DMS 273 (cell line): ENCODE results near the gene GPC6.
A peak's percentile ranks its signal among the peaks of the same experiment; 100 is the strongest.
"Not testable (repeated sequence)": the region's sequence is repeated elsewhere in the genome, so short reads cannot be mapped to it uniquely, and the experiment has no call there.

Experiments
- DNase-seq: peaks from one replicate; lab custom pipeline; 2025; ENCODE audit not compliant: unreplicated experiment; lab: John Stamatoyannopoulos, UW

The GPC6 gene

DNA sequence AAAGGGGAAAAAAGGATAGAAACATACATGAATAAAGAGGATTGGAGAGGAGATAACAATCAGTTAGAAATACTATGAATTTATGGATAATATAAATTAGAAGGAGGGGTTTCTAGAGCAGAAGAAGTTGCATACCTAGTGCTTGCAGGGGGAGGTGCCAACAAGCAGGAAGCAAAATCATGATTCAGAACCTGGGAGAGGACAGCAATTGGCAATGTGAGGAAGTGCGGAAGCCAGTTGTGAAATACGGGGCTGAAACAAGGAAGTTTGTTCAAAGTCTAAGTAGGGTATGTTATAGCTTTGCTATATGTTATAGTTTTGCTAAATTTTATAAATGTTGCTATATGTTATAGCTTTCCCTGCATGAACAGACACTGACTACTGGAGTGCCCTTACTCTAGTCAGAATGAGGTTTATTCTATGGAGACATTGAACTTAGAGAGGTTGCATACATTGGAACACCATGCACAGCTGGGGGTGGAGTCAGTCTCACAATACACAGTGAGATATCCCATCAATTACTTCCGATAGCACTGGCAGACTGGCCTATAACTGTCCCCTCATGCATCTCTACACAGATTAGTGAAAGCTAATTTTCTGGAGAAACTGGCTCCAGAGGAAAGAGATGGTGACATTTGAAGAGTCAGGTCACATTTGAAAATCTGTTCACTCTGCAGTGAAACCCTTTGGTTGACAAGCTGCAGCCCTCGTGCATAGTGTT is 92.1 kb downstream of the GPC6 start:
- no peak for DNase-seq

DNA sequence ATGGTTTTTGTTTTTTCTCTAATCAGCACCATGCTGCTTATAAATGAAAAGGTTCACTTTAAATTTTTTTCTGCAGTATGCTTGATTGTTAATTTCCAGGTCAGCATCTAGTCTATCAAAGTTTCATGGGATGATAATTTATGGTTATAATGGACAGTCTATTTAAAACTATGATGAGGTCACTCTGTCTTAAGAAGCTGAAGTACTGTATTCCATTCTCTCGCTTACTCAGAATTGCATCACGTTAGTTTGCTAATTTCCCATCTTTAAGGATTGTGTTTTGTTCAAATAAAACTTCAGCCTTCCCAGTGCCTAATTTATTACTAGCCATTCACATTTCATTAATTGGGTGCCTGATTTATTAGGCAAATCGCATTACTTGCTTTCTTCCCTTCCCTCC is 94.3 kb downstream of the GPC6 start:
- no peak for DNase-seq

DNA sequence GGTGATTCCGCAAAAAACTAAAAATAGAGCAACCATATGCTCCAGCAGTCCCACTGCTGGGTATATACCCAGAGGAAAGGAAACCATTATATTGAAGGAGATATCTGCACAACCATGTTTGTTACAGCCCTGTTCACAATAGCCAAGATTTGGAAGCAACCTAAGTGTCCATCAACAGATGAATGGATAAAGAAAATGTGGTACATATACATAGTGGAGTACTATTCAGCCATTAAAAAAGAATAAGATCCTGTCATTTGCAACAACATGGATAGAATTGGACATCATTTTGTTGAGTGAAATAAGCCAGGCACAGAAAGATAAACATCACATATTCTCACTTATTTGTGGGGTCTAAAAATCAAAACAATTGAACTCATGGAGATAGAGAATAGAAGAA is 97.3 kb downstream of the GPC6 start:
- not testable (repeated sequence) for DNase-seq

DNA sequence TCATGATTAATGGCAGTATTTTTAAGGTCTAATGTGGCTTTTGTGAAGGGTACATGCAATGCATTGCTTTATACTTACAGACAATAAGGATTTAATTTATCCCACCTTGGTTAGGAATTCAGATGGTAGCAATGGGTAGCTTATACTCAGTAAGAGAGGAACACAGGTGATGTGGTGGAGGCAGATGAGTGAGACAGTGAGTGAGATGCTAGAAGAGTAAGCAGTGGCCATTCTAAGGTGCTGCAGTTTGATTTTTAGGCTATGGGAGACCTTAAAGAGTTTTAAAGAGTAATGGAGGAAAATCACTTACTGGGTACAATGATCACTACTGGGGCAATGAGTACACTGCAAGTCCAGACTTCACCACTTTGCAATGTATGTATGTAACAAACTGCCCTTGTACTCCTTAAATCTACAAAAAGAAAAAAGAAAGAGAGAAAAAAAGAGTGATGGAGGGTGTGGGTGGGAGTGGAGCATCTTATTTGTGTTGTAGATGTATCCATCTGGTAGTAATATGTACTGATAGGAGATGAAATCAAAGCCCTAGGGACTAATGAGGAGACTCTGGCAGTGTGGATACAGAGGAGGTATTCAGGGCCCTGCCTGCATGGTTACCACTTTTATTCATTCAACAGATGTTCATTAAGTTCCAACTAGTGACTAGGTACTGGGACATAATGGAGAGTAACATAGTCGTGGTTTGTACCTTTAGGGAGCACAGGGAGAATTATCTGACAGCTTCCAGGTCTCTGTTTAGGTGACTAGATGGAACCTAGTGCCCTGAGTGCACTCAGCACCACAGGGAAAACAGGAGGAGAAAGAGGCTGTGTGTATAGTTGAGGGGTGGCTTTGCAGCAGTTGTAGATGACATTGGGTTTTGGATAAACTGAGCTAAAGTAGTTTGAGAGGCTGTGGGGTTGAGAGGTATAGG is 99.0 kb downstream of the GPC6 start:
- peak; percentile 31 for DNase-seq

DNA sequence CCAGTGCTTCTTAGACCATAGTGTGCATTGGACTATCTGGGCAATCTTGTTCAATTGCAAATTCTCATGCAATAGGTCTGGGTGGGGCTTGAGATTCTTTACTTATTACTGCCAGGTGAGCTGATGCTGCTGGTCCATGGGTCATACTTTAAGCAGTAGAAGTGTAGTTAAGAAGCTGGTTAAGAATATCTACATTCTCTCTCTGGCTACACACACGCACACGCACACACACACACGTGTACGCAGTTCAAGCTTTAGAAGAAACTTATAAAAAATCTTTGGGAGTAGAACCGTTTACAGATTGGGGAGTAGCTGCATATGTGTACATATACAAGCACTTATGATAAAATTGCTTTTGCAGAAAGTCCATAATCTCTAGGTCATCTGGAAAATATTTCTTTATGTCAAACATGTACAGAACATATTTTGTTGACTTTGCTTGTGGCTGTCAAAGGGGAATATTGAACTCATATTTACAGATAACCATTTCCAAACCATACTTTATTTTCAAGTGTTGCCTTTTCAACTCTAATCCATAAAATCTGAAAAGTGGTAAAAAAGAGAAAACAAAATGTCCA is 99.7 kb downstream of the GPC6 start:
- no peak for DNase-seq

DNA sequence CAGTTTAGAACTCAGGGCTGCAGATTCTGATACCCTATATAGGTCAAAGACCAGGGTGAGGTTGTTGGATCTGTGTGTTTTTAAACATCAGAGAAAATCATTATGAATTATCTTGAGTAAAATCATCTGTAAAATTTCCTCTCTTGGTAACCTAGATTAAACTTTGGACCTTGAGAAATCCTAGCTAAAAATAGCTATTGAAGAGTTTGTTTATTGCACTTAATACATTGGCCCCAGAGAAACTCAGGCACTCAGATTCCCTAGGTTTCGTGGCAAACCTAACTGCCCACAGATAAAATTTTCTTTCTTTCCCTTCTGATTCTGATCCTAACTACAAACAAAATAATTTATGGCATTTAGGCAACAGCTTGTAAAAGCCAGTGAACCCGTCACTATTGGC is 102.3 kb downstream of the GPC6 start:
- no peak for DNase-seq

DNA sequence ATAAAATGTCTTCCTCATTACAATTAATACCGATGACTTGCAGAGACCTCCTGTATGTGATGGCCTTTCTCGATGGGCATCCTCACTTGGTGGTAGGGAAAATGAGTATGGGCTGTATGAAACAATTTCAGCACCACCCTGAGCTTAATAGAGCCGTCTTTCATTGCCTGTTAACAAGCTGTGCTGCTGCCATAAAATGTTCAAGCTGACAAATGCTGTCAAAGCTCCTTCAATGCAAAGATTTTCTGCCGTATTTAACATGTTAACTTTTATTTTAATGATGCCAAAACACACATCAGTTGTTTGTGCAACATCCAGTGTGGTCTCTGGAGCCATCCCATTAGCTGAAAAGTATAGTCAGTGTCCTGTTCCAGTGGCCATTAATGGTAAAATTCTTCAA is 110.1 kb downstream of the GPC6 start:
- no peak for DNase-seq

DNA sequence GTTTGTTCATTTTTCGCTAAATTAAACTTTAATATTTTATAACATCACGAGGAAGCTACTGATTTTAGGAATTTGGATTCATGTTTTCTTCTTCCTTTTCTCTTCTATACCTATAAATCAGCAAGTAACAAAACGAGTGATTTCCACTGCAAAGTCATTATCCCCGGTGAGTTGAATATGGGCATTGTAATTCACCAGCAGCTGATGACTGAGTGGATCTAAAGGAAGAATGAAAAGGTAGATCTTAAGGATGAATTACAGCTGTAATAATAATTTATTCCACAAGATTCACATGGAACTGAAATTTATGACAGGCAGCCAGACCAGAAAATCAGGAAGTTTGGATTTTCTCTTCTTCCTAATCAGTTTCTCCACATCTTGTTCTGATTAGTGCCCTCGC is 111.4 kb downstream of the GPC6 start:
- DNase-seq, result no peak

DNA sequence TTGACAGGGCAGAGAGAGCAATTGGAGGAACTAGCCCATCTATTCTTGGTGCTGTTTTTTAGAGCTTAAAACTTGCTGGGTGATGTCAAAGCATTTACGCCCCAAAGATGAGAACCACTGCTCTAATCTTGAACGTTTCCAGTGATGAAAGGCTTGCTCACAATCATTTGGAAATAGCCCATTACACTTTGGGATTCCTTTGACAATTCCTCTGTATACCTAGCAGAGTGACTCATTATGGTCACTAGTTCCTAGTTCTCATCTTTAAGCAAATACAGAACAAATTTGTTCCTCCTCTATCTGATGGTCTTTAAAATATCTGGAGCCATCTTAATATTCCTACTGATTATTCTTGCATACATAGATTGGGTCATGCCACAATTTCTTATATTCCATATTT is 112.3 kb downstream of the GPC6 start:
- DNase-seq, result no peak

DNA sequence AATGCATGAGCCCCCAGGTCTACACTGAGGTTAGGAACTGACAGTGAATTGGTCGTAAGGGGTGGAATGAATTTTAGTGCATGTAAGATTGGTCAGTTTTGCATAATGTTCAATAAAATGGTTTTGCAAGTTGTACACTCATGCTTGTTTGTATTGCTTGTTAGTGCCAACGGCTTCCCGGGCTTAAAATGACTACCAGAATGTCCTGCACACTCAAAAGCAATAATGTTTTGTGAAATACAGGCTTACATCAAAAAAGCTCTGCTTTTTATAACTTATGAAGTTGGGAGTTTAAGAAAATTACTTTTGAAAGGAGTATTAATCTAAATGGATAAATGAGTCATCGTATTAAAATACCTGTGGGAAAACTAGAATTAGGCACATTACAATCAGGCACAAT is 112.9 kb downstream of the GPC6 start:
- DNase-seq, result no peak

DNA sequence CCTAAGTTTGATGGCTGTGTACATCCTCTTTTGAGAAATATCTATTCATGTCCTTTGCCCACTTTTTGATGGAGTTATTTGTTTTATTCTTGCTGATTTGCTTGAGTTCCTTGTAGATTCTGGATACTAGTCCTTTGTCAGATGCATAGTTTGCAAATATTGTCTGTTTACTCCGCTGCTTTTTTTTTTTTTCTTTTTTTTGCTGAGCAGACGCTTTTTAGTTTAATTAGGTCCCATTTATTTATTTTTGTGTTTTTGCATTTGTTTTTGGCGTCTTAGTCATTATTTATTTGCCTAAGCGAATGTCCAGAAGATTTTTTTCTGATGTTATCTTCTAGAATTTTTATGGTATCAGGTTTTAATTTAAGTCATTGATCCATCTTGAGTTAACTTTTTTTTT is 114.9 kb downstream of the GPC6 start:
- no peak for DNase-seq

DNA sequence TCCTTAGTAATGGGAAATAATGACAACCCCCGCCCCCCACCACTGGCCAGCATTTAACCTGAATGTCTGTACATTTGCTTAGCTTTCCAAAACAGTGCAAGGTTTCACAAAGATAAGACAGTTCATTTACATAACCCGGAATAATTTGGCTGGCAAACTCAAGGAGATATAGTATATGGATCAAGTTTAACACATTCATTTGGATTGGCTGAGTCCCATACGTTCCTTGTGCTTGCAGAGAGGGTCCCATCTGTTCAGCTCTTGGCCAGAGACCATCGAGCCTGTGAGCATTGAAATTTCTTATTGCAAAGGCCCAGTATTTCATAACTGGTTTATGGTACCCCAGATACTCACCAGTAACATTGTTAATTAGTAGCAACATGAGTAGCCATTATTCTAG is 116.5 kb downstream of the GPC6 start:
- peak; percentile 87 for DNase-seq

DNA sequence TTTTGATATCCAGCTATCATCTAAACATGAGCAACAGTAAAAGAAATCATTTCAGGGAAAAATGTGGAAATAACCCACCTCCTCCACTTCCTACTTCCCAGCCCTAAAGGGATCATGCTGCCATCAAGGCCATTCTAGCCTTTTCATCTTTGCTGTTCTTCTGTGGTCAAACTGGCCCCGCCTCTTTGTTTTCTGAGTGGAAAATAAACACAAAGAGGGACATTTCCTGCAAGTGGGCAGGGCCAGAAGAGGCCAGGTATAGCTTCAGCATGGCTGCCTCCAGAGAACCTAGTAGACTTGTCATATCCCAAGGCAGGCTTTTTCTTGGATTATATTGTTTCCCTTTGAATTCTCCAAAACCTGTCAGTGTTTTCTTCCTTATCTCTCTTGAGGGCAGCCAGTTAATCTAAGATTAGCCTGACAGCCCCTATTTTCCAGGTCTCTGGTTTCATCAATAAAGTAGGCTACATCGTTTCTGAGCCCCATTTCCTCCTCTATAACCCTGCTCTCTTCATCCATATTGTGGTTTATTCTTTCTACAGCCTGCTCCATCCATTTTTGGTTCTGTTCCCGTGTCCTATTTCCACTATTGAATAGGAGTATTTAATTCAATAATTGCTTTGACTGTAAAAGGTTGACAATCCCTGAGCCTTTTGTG is 117.6 kb downstream of the GPC6 start:
- no peak for DNase-seq

DNA sequence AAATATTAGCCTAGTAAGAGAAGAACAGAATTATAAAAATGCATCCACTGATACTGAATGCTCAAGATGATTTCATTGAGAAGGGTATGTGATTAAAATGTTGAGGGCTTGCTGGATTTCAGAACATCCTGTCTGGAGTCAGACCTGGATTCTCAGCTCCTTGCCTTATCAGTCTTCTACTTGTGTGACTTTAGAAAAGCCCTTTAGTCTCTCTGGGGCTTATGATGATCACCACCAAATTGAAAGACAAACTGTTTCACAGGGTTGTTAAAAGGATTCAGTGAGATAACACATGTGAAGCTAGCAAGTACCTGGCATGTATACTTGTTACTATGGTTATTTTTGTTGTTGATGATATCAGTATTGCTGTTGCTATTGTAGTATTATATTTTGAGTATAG is 118.4 kb downstream of the GPC6 start:
- no peak for DNase-seq

DNA sequence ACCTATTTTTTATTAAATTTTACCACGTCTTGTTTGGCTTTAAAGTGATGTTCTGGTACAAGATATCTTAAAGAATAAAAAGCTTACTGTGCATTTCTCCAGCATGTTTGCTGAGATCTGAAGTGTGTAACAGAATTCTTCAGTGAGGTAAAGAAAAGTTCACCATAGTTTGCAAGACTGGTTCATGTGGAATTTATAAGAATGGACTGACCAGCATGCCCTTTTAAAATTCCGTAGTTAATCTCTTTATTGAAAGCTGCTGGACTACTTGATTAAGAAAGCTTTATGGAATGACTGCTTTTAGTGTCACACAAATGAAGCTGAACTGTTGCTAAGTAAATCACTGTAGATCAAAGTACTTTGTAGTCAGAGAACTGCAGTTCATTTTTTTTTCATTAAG is 119.2 kb downstream of the GPC6 start:
- DNase-seq, result no peak

DNA sequence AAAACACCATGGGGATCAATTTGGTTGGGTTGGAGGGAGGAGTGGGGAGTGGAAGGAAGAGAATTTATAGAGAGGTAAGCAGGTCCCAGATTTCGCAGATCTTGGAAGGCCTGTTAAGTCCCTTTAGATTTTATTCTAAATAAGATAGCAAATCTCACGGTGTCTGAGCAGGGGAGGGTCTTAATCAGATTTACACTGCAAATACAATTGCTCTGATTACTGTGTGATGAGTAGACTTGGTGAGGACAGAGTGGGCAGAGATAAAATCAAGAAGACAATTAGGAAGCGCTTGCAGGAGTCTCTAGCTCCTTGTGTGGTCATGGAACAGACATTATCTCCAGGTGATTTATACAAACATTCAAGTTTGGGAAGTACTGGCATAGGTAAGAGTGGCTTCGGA is 126.0 kb downstream of the GPC6 start:
- no peak for DNase-seq

DNA sequence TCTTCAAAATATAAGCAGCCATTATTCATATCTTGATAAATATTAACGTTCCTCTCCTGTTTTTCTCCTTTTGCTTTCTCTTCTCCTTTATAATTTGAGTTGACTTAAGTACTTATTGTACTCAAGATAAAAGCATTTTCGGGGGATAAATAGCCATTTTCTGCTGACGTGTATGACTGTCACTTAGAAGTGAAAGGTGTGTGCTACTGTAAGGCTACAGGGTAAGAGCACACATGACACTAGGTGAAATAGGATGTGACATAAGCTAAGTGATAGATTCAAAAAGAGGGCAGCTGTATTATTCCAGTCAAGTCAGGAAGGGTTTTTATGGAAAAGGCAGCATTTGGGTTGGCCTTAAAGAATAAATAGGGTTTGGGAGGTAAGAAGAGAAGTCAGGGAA is 128.5 kb downstream of the GPC6 start:
- DNase-seq, result no peak

DNA sequence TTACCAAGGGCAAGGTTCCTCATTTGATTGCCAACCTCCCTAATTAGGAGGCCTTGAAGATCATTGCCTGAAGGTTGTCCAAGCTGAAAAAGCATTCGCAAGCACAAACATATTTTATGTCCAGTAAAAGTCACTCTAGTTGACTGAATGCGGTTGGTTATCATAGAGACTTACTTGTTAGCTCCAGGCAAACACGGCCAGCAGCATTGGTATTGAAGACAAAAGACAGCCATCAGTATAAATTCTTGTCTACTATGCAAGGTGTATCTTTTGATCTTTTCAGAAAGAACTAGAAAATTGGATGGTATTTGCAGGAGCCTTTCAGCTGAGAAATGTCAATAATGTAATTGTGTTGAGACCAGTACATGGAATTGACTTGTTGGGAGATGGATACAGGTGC is 129.9 kb downstream of the GPC6 start:
- no peak for DNase-seq

DNA sequence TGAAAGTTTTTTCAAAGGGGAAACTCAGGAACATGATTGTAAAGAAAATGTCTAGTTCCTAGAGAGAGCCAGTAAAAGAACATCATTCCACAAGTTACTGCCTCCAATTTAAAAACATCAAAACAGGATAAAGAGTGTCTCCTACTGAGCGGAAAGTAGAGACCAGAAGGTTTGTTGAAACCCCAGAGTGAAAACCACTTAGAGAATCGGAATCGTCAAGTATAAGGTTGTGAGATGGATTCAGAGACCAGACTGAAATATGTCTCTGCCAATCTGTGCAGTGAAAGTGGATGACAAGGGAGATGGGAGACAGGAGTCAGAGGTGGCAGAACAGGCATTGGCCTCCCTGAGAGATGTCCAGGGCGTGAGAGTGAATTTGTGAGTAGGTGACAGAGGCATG is 133.4 kb downstream of the GPC6 start:
- no peak for DNase-seq

DNA sequence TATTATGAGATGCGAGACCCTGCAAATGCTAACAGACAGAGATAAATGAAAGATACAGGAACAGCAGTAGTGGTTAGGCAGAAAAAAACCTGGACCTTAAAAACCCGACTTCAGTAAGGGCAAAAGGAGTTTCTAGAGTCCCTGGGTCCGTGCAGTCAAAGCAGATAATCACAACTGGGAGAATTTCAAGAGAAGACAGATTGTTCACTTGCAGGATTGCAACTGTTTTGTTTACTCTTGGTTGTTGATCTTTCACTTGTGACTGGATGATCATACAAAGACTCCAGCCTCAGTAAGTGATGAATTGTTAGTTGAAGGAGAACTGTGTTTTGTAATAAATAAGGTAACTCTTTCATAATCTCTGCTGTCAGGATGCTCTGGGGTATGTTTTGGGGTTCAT is 135.1 kb downstream of the GPC6 start:
- DNase-seq, result peak; percentile 2

DNA sequence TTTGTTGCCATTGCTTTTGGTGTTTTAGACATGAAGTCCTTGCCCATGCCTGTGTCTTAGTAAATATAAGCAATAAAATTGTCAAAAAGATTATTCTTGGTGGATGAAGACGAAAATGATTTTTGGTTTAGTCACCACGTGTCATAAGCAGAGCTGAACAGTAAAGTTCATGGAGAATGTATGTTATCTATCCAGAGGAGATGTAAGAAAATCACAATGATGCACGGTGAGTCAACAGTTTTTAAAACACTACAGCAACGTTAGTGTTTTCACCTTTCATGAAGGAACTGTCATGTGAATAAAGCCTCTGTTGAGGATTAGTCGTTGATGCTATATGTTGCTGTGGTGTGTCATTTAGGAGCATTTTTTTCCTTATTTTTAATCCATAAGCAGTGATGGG is 137.6 kb downstream of the GPC6 start:
- DNase-seq, result no peak

DNA sequence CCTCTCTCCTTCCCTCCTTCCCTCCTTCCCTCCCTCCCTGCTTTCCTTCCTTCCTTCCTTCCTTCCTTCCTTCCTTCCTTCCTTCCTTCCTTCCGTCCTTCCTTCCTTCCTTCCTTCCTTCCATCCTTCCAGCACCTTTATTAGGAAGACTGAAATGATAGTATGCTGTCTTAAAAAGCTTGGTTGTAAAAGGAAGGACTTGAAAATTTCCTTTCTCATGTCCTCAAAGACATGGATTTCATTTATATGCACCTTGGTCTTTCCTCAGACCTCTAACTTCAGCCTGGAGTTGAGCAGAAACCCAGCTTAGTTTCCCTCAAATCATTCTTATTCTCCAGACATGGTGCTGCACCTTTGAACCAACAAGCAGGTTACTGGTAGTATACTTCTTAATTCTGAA is 141.7 kb downstream of the GPC6 start:
- DNase-seq, result no peak
